HS-5 (cell line): ENCODE data around the gene EDIL3.

Source experiments
- DNase-seq: peaks from one replicate; pipeline ENCODE4 v3.0.0-alpha.2; 2012; ENCODE audit warnings: low read depth

EDIL3 gene

DNA sequence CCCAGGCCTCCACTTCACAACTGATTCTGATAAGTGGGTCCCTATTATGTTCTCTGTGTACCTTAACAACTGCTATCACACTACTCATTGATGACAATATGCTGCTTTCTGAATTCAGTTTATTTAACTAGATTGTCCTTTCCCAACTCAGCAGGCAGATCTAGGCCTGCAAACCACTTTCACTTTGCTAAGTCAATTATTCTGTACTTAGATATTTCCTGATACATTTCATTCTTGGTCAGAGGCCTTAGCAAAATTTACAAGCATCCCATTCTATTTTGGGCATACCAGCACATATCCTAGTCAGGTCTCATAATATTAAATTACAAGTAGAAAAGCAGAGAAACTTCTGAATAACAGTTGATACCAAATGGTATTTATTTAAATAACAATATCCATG is 428.3 kb downstream of the EDIL3 start:
- DNase-seq: no peak

- DNase-seq: no peak
These were observed 428.8 kb downstream of the EDIL3 start for GRCh38 chr5:83955916-83956315.

DNA sequence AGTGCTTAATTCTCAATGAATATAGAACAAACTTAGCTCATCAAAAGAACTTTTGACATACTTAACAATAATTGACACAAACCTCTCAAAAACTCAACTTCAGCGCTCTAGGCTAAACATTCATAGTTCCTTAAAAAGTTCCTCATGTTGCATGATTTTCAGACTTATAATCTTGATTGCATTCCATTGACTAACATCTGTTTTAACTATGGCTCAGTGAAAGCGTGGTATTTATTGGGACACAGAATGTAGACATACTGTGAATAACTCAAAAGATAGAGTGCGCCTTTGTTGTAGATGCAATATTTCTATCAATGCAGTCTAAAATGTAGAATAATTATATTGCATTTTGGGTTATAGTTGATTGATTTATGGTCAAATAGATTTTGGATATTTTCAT is 436.9 kb downstream of the EDIL3 start:
- no peak for DNase-seq

DNA sequence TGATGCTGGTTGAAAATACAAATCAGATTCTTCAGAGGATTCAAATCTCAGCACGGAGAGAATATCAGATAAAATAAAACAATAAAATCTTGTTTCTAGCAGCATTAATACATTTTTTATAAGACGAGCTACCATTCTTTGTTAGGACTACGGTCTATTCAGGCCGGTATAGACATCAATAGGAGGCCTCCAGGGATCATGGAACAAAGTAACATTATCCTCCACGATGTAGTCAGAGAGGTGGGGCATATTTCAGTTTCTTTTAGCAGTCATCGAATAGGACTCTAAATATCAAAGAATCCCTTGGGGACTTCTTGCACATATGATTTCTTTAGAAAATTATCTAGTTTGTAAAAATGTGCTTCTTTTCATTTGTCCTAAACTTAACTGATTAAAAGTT is 438.2 kb downstream of the EDIL3 start:
- no peak for DNase-seq

- DNase-seq: no peak
These were observed 442.5 kb downstream of the EDIL3 start for GRCh38 chr5:83942155-83942554.

GRCh38 chr5:83937837-83938236 is 446.8 kb downstream of the EDIL3 start:
- DNase-seq: no peak

GRCh38 chr5:83931969-83932368 is 452.7 kb downstream of the EDIL3 start:
- no peak for DNase-seq

DNA sequence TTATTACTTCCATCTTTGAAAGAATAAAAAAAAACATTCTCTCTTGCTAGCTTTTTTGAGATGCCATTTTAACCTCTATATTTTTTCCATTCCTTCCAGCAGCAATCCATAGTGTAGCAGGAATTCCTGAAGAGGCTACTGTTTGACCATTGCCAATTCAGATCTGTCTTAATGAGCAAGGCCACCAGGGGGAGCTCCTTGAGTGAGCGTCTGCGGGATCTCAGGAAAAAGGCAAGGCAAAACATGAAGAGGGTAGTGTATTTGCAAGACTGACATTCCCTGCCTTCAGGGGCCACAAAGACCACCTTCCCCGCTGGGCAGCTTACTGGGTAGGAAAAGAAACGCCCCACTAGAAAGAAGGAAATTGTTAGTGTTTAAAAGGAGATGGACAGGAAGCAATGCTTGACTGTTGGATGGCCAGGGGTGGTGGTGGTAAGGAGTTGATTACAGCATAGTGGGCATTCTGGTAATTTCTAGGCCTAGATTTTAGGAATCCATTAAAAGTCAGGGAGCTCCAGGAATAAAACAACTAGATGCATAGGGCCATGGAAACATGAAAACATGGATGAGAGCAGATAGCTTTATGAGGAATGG is 457.4 kb downstream of the EDIL3 start:
- DNase-seq: no peak

- DNase-seq: no peak
These were observed 458.7 kb downstream of the EDIL3 start for GRCh38 chr5:83925955-83926337.

- peak; percentile 85 for DNase-seq
These were observed 459.2 kb downstream of the EDIL3 start for GRCh38 chr5:83925321-83925954.

- no peak for DNase-seq
These were observed 459.8 kb downstream of the EDIL3 start for GRCh38 chr5:83924891-83925290.

DNA sequence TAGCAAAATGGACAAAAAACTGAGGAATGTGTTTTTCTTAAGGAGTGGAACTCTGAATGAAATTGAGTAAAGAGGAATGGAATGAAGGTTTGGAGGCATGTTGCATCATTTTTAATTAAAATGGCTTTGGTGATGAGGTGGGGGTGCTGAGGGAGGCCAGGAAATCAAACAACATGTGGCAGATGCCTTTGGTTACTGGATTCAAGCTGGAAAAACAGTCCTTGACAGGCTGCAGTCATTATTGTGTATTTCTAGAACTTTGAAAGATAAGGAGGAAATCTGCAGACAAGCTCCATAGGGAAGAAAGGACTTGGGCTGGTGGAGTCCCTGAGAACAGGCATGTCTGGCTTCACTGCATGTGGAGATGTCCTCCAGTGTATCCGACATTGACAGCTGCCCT is 460.5 kb downstream of the EDIL3 start:
- DNase-seq: peak; percentile 43

DNA sequence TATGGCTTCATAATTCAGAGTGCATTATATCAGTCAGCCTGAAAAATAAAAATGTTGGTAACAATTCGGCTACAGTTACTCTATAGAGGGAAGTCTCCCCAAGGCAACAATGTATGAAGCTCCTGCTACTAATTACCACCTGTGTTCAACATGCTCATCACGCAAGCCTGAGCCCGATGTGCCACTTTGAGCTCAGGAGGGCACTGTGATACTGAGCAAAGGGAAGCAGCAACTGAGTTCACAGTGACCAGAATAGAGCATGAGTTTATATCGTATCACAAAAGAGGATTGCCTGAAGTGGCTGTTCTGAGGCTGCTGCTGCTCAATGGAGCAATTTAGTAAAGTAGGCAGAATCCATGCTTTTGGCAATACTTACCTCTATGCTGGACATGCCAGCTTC is 462.0 kb downstream of the EDIL3 start:
- DNase-seq: no peak

DNA sequence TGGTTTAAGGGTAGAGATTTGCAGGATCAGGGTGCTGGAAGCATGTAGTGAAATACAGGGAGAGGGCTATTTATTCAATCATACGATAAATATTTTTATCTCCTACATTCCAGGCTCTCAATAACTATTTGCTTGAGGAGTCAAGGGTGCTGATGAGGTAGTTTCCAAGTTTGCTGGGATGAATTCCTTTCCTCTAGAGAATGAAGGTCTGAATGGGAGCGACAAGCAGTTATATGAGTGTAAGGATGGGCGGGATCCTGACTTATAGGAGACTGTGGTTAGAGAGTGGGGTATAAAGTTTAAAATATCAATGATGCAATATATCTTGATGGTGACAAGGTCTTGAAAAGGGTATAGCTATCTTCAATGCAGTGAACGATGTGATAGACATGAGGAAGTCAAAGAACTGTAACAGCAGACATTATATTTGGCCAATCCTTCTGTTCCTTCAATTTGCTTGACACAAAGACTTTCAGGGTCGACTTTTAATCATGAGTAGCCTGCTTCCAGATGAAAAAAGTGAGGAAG is 462.9 kb downstream of the EDIL3 start:
- no peak for DNase-seq

GRCh38 chr5:83919071-83920041 is 465.3 kb downstream of the EDIL3 start:
- DNase-seq: no peak

DNA sequence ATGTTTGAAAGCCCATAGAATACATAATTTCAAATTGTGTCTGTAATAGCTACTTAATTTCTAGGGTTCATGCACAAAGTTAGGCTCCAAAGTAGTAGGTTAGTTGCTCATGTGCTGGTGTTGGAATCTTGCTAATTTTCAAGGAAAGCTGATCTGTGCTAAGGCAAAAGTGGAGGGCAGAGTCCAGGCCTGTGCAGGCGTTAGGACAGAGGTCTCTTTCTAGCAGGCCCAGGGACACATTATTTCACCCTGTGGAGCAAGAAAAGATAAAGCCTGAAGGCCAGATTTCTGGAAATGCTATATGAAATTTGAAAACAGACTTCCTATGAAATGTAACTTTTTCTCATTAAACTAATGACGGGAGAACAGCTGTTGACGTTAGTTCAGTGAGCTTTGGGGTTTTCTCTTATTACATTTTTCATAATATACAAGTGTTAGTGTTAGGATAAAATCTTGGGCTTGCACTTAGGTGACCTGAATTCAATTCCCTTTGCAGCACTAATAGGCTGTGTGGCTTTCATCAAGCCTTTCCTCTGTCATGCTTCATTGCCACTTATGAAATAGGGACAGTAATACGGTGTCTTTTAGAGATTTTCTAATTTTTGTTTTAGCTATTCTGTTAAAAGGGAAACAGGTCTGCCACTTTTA is 467.3 kb downstream of the EDIL3 start:
- DNase-seq: no peak

DNA sequence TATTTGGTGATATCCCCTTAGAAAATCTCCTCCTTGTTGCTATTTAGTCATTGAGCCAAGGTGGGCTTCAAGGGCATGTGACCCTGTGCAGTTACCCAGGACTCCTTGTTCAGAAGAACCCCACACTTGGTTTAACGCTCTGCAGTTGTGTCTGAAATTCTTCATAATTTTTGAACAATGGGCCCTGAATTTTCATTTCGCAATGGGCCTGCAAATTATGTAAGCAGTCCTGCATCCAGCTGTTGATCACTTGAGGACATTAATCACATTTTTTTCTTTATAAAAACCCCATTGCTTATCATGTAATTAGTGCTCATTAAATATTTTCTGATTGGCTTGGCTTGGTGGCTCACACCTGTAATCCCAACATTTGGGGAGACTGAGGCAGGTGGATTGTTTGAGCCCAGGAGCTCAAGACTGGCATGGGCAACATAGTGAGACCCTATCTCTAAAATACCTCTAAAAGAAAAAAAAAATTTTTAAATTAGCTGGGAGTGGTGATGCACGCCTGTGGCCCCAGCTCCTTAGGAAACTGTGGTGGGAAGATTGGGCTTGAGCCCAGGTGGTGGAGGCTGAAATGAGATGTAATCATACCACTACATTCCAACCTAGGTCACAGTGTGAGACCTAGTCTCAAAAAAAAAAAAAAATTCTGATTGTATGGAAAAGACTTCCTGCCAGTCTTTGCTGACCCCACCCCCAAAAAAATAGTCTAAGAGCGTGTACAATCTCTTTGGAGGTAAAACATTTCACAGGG is 469.8 kb downstream of the EDIL3 start:
- DNase-seq: no peak

DNA sequence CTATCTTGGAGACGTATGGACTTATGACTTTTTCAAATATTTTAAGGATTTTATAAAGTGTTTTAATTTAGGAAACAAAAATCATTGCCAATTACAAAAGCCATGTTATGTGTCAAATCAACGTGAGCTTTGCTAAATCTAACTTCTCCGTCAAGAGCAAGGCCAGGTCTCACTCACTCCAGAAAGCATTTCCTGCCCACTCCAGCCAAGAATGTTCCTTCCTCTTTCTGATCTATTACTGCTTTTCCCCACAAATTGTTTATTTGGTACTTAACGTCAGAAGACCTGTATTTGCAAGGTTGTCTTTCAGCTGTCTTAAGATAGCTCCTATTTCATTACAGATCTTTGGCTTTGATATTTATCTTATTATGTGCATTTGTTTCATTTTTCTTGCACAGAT is 470.5 kb downstream of the EDIL3 start:
- no peak for DNase-seq

DNA sequence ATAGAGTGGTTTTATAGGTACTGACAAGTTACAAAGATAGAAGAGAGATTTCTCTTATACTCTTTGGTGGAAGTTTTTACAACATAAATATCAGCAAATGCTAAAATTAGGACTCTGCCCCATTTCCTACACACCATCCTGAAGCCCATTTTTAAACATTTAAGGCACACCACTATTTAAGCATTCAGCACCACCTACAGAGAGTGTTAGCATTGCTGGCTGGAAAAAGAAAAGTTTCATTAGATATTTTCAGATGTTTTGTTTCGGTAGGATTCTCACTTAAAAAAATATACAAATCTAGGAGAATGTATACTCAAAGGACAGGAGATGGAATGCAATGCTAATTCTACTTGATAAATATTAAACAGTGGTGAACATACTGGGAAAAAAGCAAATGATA is 471.1 kb downstream of the EDIL3 start:
- DNase-seq: no peak

DNA sequence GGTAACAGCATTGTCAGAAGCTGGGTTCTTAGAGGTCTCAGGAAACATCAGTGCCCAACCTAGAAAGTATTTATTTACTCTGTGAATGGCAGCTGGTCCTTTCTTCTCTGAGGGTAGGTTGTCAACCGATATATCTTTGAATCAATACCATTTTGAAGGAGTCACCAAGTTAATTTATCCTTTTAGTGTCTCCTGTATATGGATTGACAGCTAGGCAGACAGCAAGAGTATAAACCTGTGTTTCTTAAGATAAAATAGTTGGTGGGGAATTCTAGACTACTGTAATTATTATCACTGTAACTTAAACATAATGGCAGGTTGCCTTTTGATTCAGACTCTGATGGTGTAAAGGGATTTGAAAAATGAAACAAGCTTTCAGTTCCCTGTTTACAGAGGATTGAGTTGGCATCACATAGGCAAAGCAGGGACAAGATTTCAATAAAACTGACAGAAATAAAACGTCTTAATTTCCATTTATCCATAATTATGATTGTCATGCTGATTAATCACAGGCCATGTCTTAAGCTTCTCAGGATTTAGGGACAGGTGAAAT is 473.2 kb downstream of the EDIL3 start:
- no peak for DNase-seq

DNA sequence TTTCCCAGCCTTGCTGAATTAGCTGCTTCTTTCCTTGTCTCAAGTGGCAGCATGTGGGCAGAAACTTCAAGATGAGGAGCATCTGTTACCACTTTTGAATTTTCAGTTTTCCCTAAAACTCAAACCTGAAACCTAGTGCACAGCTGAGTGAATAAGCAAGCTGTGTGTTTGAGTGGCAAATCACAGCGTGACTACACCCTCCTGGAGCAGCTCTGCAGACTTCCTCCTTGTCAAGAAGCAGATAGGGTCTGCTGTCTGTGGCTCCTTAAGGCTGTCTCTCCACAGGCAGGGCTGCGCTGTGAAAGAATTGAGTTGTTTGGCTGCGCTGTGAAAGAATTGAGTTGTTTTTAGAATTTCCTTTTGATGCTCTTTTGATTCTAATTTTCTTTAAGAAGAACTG is 484.4 kb downstream of the EDIL3 start:
- DNase-seq: no peak
